ENCODE measurements around the gene WASF3.

The WASF3 gene

DNA sequence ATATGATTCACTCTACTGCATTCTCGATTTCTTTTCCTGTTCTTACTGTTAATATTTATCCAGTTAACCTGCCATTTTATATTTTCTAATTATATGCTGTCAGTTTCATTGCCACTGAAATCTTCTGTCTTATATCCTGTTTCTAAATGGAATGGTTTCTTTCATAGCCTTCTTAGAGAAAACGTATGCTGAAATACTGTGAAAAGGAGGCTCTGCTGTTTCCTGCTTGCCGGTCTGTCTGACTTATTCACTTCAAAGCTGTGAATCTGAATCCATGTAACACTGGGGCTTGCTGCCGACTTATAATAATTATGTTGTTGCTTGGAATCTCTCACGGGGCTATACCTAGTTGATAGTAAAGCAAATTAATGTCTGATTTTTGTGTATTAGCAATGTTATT is 123.1 kb downstream of the WASF3 start:
- ChIA-PET POLR2A (no interaction called here), CTCF (no interaction called here)
- Histone ChIP-seq H3K4me1 (ENCODE audit: control extremely low read depth in 1 of 4, control insufficient read depth in 4 of 4, insufficient read depth in 4 of 4, low read length in 3 of 4) (peaks cover 0 to 6% (median 5%) of the 10 kb centered on the region in 4 experiments), H3K36me3 (ENCODE audit: control insufficient read depth in 4 of 4, insufficient read depth in 4 of 4, low read length in 3 of 4) (peaks cover 0 to 11% (median 1%) of the 10 kb centered on the region in 4 experiments), H3K27me3 (replicated peaks in 2 of 5; ENCODE audit: control insufficient read depth in 4 of 5, insufficient read depth in 5 of 5, low read length in 4 of 5) (no peaks in the 10 kb centered on the region), H3K4me3 (ENCODE audit: control insufficient read depth in 1 of 7, extremely low read depth in 1 of 7, insufficient read depth in 4 of 7, low read depth in 2 of 7, low read length in 6 of 7) (no peak overlapping the region), H3K9me3 (ENCODE audit: control extremely low read depth in 1 of 5, control insufficient read depth in 4 of 5, insufficient read depth in 2 of 5, low read depth in 1 of 5, low read length in 4 of 5) (no peaks in the 10 kb centered on the region), H3K27ac (ENCODE audit: insufficient read depth in 1 of 2, low read depth in 1 of 2, low read length in 2 of 2, poor library complexity in 1 of 2, severe bottlenecking in 2 of 2) (no peak overlapping the region)
- no peak for DNase-seq
- 100% methylated on average over 2 of the region's 5 CpGs for WGBS (ENCODE audit: insufficient coverage)

DNA sequence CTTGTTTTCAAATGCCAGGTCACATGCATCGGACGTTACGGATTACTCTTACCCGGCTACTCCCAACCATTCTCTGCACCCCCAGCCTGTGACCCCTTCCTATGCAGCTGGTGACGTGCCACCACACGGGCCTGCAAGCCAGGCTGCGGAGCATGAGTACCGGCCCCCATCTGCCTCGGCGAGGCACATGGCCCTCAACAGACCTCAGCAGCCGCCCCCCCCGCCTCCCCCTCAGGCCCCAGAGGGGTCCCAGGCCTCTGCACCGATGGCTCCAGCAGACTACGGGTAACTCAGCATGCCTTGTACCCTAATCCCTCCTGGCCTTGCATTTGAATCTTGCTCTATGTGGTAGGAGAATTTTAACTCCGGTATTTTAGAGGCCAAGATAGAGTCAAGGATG is 123.6 kb downstream of the WASF3 start:
- ChIA-PET CTCF (no interaction called here), POLR2A (no interaction called here)
- H3K4me1 ChIP-seq (ENCODE audit: control extremely low read depth in 1 of 4, control insufficient read depth in 4 of 4, insufficient read depth in 4 of 4, low read length in 3 of 4), result peaks cover 0 to 6% (median 5%) of the 10 kb centered on the region in 4 experiments
- no peaks in the 10 kb centered on the region for H3K27me3 ChIP-seq (replicated peaks in 2 of 5; ENCODE audit: control insufficient read depth in 4 of 5, insufficient read depth in 5 of 5, low read length in 4 of 5)
- no peak for DNase-seq
- H3K27ac ChIP-seq (ENCODE audit: insufficient read depth in 1 of 2, low read depth in 1 of 2, low read length in 2 of 2, poor library complexity in 1 of 2, severe bottlenecking in 2 of 2), result no peak overlapping the region
- H3K4me3 ChIP-seq (ENCODE audit: control insufficient read depth in 1 of 7, extremely low read depth in 1 of 7, insufficient read depth in 4 of 7, low read depth in 2 of 7, low read length in 6 of 7), result no peak overlapping the region
- H3K9me3 ChIP-seq (ENCODE audit: control extremely low read depth in 1 of 5, control insufficient read depth in 4 of 5, insufficient read depth in 2 of 5, low read depth in 1 of 5, low read length in 4 of 5), result no peaks in the 10 kb centered on the region
- WGBS (ENCODE audit: insufficient coverage), result 94% methylated on average over 9 of the region's 15 CpGs
- peaks cover 0 to 15% (median 1%) of the 10 kb centered on the region in 4 experiments for H3K36me3 ChIP-seq (ENCODE audit: control insufficient read depth in 4 of 4, insufficient read depth in 4 of 4, low read length in 3 of 4)

DNA sequence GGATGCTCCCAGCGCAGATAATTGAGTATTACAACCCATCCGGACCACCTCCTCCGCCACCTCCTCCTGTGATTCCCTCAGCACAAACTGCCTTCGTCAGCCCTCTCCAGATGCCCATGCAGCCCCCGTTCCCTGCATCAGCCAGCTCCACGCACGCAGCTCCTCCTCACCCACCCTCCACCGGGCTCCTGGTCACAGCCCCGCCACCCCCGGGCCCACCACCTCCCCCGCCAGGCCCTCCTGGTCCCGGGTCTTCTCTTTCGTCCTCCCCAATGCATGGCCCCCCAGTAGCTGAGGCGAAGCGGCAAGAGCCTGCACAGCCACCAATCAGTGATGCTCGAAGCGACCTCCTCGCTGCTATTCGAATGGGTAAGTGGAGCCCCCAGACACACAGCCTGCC is 125.1 kb downstream of the WASF3 start:
- DNase-seq, result no peak
- H3K9me3 ChIP-seq (ENCODE audit: control extremely low read depth in 1 of 5, control insufficient read depth in 4 of 5, insufficient read depth in 2 of 5, low read depth in 1 of 5, low read length in 4 of 5), result no peaks in the 10 kb centered on the region
- 98% methylated on average over 11 of the region's 19 CpGs for WGBS (ENCODE audit: insufficient coverage)
- H3K27me3 ChIP-seq (replicated peaks in 2 of 5; ENCODE audit: control insufficient read depth in 4 of 5, insufficient read depth in 5 of 5, low read length in 4 of 5), result no peaks in the 10 kb centered on the region
- H3K36me3 ChIP-seq (ENCODE audit: control insufficient read depth in 4 of 4, insufficient read depth in 4 of 4, low read length in 3 of 4), result peaks cover 0 to 15% (median 1%) of the 10 kb centered on the region in 4 experiments
- H3K27ac ChIP-seq (ENCODE audit: insufficient read depth in 1 of 2, low read depth in 1 of 2, low read length in 2 of 2, poor library complexity in 1 of 2, severe bottlenecking in 2 of 2), result no peak overlapping the region
- ChIA-PET CTCF (interaction anchor here (1.0 to 1.2 kb wide), 2 partner anchors 16 to 199 kb away, joined by 3 read pairs; no protein-coding TSS in a partner anchor), POLR2A (no interaction called here)
- H3K4me3 ChIP-seq (ENCODE audit: control insufficient read depth in 1 of 7, extremely low read depth in 1 of 7, insufficient read depth in 4 of 7, low read depth in 2 of 7, low read length in 6 of 7), result no peak overlapping the region
- H3K4me1 ChIP-seq (ENCODE audit: control extremely low read depth in 1 of 4, control insufficient read depth in 4 of 4, insufficient read depth in 4 of 4, low read length in 3 of 4), result peaks cover 0 to under 1% (median 0%) of the 10 kb centered on the region in 4 experiments

DNA sequence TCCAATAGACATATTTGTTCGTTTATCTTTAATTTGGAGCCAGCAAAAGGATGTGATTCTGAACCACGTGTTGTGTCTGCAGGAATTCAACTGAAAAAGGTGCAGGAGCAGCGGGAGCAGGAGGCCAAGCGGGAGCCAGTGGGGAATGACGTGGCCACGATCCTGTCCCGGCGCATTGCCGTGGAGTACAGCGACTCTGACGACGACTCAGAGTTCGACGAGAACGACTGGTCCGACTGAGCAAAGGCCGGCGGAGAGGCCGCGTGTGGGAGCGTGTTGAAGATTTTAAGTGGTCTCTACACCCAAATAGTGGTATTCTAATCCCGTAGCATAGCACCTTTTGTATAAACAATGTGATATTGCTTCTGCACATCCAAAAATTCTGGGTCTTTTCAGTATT is 128.1 kb downstream of the WASF3 start:
- H3K4me1 ChIP-seq (ENCODE audit: control extremely low read depth in 1 of 4, control insufficient read depth in 4 of 4, insufficient read depth in 4 of 4, low read length in 3 of 4), result no peaks in the 10 kb centered on the region
- DNase-seq, result no peak
- ChIA-PET POLR2A (no interaction called here), CTCF (interaction anchor here (0.6 to 1.0 kb wide), 3 partner anchors 13 to 485 kb away, joined by 3 to 6 read pairs (median 3); no protein-coding TSS in a partner anchor)
- H3K27ac ChIP-seq (ENCODE audit: insufficient read depth in 1 of 2, low read depth in 1 of 2, low read length in 2 of 2, poor library complexity in 1 of 2, severe bottlenecking in 2 of 2), result no peak overlapping the region
- no peak overlapping the region for H3K4me3 ChIP-seq (ENCODE audit: control insufficient read depth in 1 of 7, extremely low read depth in 1 of 7, insufficient read depth in 4 of 7, low read depth in 2 of 7, low read length in 6 of 7)
- H3K9me3 ChIP-seq (ENCODE audit: control extremely low read depth in 1 of 5, control insufficient read depth in 4 of 5, insufficient read depth in 2 of 5, low read depth in 1 of 5, low read length in 4 of 5), result peaks cover 0 to 11% (median 4%) of the 10 kb centered on the region in 5 experiments
- peaks cover 0 to 19% (median 1%) of the 10 kb centered on the region in 4 experiments for H3K36me3 ChIP-seq (ENCODE audit: control insufficient read depth in 4 of 4, insufficient read depth in 4 of 4, low read length in 3 of 4)
- H3K27me3 ChIP-seq (replicated peaks in 2 of 5; ENCODE audit: control insufficient read depth in 4 of 5, insufficient read depth in 5 of 5, low read length in 4 of 5), result no peaks in the 10 kb centered on the region
- 97% methylated on average over 22 of the region's 22 CpGs for WGBS (ENCODE audit: insufficient coverage)

DNA sequence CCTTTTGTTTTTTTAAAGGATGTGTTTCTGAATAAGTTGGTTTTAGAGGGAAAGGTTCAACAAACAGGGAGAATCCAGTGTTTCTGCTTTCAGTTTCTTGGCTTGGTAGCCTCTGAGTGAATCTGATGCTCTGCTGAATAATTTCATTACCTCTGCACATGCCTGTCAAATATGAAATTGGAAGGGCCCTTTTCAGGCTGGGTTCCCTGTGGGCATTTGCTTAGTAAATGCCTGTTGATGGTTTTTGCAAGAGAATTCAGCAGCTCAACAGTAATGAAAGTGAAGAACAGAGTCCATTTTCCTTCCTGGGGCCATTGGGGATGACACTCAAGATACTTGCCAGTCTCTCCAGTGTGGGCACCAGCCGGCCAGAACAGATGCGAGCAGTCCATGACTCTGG is 128.8 kb downstream of the WASF3 start:
- no peak for DNase-seq
- CTCF ChIA-PET, result interaction anchor here (2.8 kb wide), 1 partner anchor 11 kb away, joined by 19 read pairs; no protein-coding TSS in a partner anchor

DNA sequence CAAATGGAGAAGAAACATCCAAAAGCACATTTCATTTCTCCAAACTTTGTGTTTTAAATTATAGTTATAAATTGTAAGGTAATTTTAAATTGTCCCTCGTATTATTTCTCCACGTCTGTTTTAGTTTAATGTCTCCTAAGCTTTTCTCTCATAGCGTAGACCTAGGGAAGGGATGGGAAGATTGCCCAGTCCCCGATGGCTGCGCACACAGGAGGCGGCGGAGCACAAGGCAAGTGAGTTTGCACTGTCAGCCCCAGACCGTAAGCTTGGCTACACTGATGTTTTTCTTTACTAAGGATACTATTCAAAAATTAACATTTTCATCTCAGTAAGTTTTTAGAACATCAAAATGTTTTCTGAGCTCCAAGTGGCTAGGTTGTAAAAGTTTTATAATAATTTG is 130.8 kb downstream of the WASF3 start:
- CTCF ChIA-PET, result interaction anchor here (2.8 kb wide), 1 partner anchor 9 kb away, joined by 19 read pairs; no protein-coding TSS in a partner anchor
- H3K4me3 ChIP-seq (ENCODE audit: control insufficient read depth in 1 of 7, extremely low read depth in 1 of 7, insufficient read depth in 4 of 7, low read depth in 2 of 7, low read length in 6 of 7), result no peak overlapping the region
- WGBS (ENCODE audit: insufficient coverage), result 100% methylated on average over 6 of the region's 8 CpGs
- H3K4me1 ChIP-seq (ENCODE audit: control extremely low read depth in 1 of 4, control insufficient read depth in 4 of 4, insufficient read depth in 4 of 4, low read length in 3 of 4), result no peaks in the 10 kb centered on the region
- no peaks in the 10 kb centered on the region for H3K27me3 ChIP-seq (replicated peaks in 2 of 5; ENCODE audit: control insufficient read depth in 4 of 5, insufficient read depth in 5 of 5, low read length in 4 of 5)
- peaks cover 0 to 17% (median 4%) of the 10 kb centered on the region in 5 experiments for H3K9me3 ChIP-seq (ENCODE audit: control extremely low read depth in 1 of 5, control insufficient read depth in 4 of 5, insufficient read depth in 2 of 5, low read depth in 1 of 5, low read length in 4 of 5)
- H3K27ac ChIP-seq (ENCODE audit: insufficient read depth in 1 of 2, low read depth in 1 of 2, low read length in 2 of 2, poor library complexity in 1 of 2, severe bottlenecking in 2 of 2), result no peak overlapping the region
- H3K36me3 ChIP-seq (ENCODE audit: control insufficient read depth in 4 of 4, insufficient read depth in 4 of 4, low read length in 3 of 4), result peaks cover 0 to 12% (median 1%) of the 10 kb centered on the region in 4 experiments
- DNase-seq, result no peak
- POLR2A ChIA-PET, result no interaction called here

More for the DNA sequence above, 128.8 kb downstream of the WASF3 start:
- H3K27ac ChIP-seq (ENCODE audit: insufficient read depth in 1 of 2, low read depth in 1 of 2, low read length in 2 of 2, poor library complexity in 1 of 2, severe bottlenecking in 2 of 2), result no peak overlapping the region
- H3K4me1 ChIP-seq (ENCODE audit: control extremely low read depth in 1 of 4, control insufficient read depth in 4 of 4, insufficient read depth in 4 of 4, low read length in 3 of 4), result no peaks in the 10 kb centered on the region
- POLR2A ChIA-PET, result no interaction called here
- peaks cover 0 to 14% (median 4%) of the 10 kb centered on the region in 5 experiments for H3K9me3 ChIP-seq (ENCODE audit: control extremely low read depth in 1 of 5, control insufficient read depth in 4 of 5, insufficient read depth in 2 of 5, low read depth in 1 of 5, low read length in 4 of 5)
- H3K27me3 ChIP-seq (replicated peaks in 2 of 5; ENCODE audit: control insufficient read depth in 4 of 5, insufficient read depth in 5 of 5, low read length in 4 of 5), result no peaks in the 10 kb centered on the region
- no peak overlapping the region for H3K4me3 ChIP-seq (ENCODE audit: control insufficient read depth in 1 of 7, extremely low read depth in 1 of 7, insufficient read depth in 4 of 7, low read depth in 2 of 7, low read length in 6 of 7)
- H3K36me3 ChIP-seq (ENCODE audit: control insufficient read depth in 4 of 4, insufficient read depth in 4 of 4, low read length in 3 of 4), result peaks cover 0 to 18% (median 1%) of the 10 kb centered on the region in 4 experiments
- WGBS (ENCODE audit: insufficient coverage), result 100% methylated on average over 2 of the region's 2 CpGs

DNA sequence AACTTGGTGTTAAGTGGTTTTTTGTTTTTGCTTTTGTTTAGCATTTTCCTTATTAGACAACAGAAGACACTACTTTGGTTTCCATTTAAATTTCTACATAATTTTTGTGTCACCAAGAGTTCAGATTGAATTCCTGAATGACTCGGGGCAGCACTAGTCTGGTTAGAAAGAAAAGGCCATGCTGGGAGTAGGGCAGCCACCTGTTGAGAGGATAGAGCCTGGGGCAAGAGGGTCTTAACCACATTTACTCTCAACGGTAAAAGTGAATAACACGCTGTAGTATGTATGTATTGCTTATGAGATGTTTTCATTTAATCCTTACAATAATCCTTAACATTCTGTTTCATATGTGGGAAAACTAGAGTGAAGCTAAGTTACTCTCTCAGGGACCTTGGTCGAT is 131.5 kb downstream of the WASF3 start:
- ChIA-PET CTCF (no interaction called here), POLR2A (no interaction called here)
- H3K27ac ChIP-seq (ENCODE audit: insufficient read depth in 1 of 2, low read depth in 1 of 2, low read length in 2 of 2, poor library complexity in 1 of 2, severe bottlenecking in 2 of 2), result no peak overlapping the region
- no peak for DNase-seq
- peaks cover 0 to 12% (median 1%) of the 10 kb centered on the region in 4 experiments for H3K36me3 ChIP-seq (ENCODE audit: control insufficient read depth in 4 of 4, insufficient read depth in 4 of 4, low read length in 3 of 4)
- WGBS (ENCODE audit: insufficient coverage), result 93% methylated on average over 2 of the region's 4 CpGs
- no peak overlapping the region for H3K4me3 ChIP-seq (ENCODE audit: control insufficient read depth in 1 of 7, extremely low read depth in 1 of 7, insufficient read depth in 4 of 7, low read depth in 2 of 7, low read length in 6 of 7)
- H3K27me3 ChIP-seq (replicated peaks in 2 of 5; ENCODE audit: control insufficient read depth in 4 of 5, insufficient read depth in 5 of 5, low read length in 4 of 5), result no peaks in the 10 kb centered on the region
- H3K9me3 ChIP-seq (ENCODE audit: control extremely low read depth in 1 of 5, control insufficient read depth in 4 of 5, insufficient read depth in 2 of 5, low read depth in 1 of 5, low read length in 4 of 5), result peaks cover 0 to 17% (median 4%) of the 10 kb centered on the region in 5 experiments
- H3K4me1 ChIP-seq (ENCODE audit: control extremely low read depth in 1 of 4, control insufficient read depth in 4 of 4, insufficient read depth in 4 of 4, low read length in 3 of 4), result no peaks in the 10 kb centered on the region
